GM19455 (cell line): Measurements from ENCODE around the gene ADAM22.
A peak's percentile ranks its signal among the peaks of the same experiment; 100 is the strongest.
"Not testable (repeated sequence)": the region's sequence is repeated elsewhere in the genome, so short reads cannot be mapped to it uniquely, and the experiment has no call there.

ENCODE experiments used
- ATAC-seq: cut with Tn5 transposase; IDR thresholded peaks from one replicate; pipeline ENCODE4 v1.9.1; 2021; ENCODE audit not compliant: unreplicated experiment

ADAM22 gene

GRCh38 chr7:88155756-88156155 is 221.7 kb downstream of the ADAM22 start:
- ATAC-seq: no peak

- no peak for ATAC-seq
Observed at GRCh38 chr7:88156356-88156755, 222.3 kb downstream of the ADAM22 start.

GRCh38 chr7:88159741-88160140 is 225.7 kb downstream of the ADAM22 start:
- not testable (repeated sequence) for ATAC-seq

- ATAC-seq: no peak
Observed at GRCh38 chr7:88165697-88166096, 231.6 kb downstream of the ADAM22 start.

- ATAC-seq: no peak
Observed at GRCh38 chr7:88167223-88167622, 233.2 kb downstream of the ADAM22 start.

GRCh38 chr7:88167721-88168120 is 233.7 kb downstream of the ADAM22 start:
- no peak for ATAC-seq

- no peak for ATAC-seq
Observed at GRCh38 chr7:88169717-88170320, 235.8 kb downstream of the ADAM22 start.

- no peak for ATAC-seq
Observed at GRCh38 chr7:88172842-88173241, 238.8 kb downstream of the ADAM22 start.

- ATAC-seq: no peak
Observed at GRCh38 chr7:88176190-88176589, 242.1 kb downstream of the ADAM22 start.

- ATAC-seq: no peak
Observed at GRCh38 chr7:88183051-88183450, 249.0 kb downstream of the ADAM22 start.

- peak; percentile 79 for ATAC-seq
Observed at GRCh38 chr7:88184848-88185304, 250.8 kb downstream of the ADAM22 start.

GRCh38 chr7:88185650-88186049 is 251.6 kb downstream of the ADAM22 start:
- ATAC-seq: no peak

- ATAC-seq: no peak
Observed at GRCh38 chr7:88191911-88192310, 257.9 kb downstream of the ADAM22 start.

- ATAC-seq: no peak
Observed at GRCh38 chr7:88200261-88200660, 266.2 kb downstream of the ADAM22 start.

GRCh38 chr7:88200789-88201188 is 266.7 kb downstream of the ADAM22 start:
- no peak for ATAC-seq

- no peak for ATAC-seq
Observed at GRCh38 chr7:88201305-88201704, 267.3 kb downstream of the ADAM22 start.

GRCh38 chr7:88202278-88202677 is 268.2 kb downstream of the ADAM22 start:
- ATAC-seq: no peak

GRCh38 chr7:88202799-88203198 is 268.7 kb downstream of the ADAM22 start:
- ATAC-seq: no peak

GRCh38 chr7:88203401-88203800 is 269.4 kb downstream of the ADAM22 start:
- no peak for ATAC-seq

GRCh38 chr7:88204525-88205110 is 270.6 kb downstream of the ADAM22 start:
- no peak for ATAC-seq

- no peak for ATAC-seq
Observed at GRCh38 chr7:88205179-88205578, 271.1 kb downstream of the ADAM22 start.

GRCh38 chr7:88206254-88206653 is 272.2 kb downstream of the ADAM22 start:
- ATAC-seq: no peak

GRCh38 chr7:88208521-88208920 is 274.5 kb downstream of the ADAM22 start:
- no peak for ATAC-seq
